Adipocyte (in vitro differentiated cells): ENCODE measurements around the gene PRDM2.

Experiments used
- DNase-seq: peaks from one replicate; pipeline ENCODE4 v3.0.0-alpha.2; 2015; ENCODE audit warnings: low read depth
- H3K27me3 ChIP-seq: replicated peaks from 2 replicates; pipeline ENCODE4 v1.7.0; 2013; ENCODE audit warnings: mild to moderate bottlenecking, low read length, moderate library complexity; ENCODE audit not compliant: control insufficient read depth, insufficient read depth
- H3K36me3 ChIP-seq: 2 replicates; pipeline ENCODE4 v1.7.0; 2013; ENCODE audit warnings: low read length, mild to moderate bottlenecking, moderate library complexity; ENCODE audit not compliant: control insufficient read depth, insufficient read depth, severe bottlenecking
- H3K4me1 ChIP-seq: 2 replicates; pipeline ENCODE4 v1.7.0; 2013; ENCODE audit warnings: mild to moderate bottlenecking, low read length, moderate library complexity; ENCODE audit not compliant: control insufficient read depth, insufficient read depth
- H3K4me3 ChIP-seq: 2 replicates; pipeline ENCODE4 v1.7.0; 2013; ENCODE audit warnings: mild to moderate bottlenecking, low read length, moderate library complexity
- H3K9ac ChIP-seq: 2 replicates; pipeline ENCODE4 v1.7.0; 2013; ENCODE audit warnings: mild to moderate bottlenecking, low read length, moderate library complexity
- H3K9me3 ChIP-seq: 2 replicates; pipeline ENCODE4 v1.7.0; 2013; ENCODE audit warnings: mild to moderate bottlenecking, low read length, moderate library complexity; ENCODE audit not compliant: control insufficient read depth

Gene PRDM2

DNA sequence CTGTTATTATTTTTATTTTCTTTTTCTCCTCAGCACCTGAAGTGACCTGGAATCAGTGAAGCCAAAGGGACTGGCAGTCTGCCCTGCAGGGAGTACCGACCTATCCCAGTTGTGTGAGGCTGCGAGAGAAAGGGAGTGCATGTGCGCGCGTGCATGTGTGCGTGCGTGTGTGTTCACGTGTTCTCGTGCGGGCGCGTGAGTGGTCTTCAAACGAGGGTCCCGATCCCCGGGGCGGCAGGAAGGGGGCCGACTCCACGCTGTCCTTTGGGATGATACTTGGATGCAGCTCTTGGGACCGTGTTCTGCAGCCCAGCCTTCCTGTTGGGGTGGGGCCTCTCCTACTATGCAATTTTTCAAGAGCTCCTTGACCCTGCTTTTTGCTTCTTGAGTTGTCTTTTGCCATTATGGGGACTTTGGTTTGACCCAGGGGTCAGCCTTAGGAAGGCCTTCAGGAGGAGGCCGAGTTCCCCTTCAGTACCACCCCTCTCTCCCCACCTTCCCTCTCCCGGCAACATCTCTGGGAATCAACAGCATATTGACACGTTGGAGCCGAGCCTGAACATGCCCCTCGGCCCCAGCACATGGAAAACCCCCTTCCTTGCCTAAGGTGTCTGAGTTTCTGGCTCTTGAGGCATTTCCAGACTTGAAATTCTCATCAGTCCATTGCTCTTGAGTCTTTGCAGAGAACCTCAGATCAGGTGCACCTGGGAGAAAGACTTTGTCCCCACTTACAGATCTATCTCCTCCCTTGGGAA is 123.3 kb downstream of the PRDM2 start:
- Histone ChIP-seq H3K9ac (no peak overlapping the region), H3K27me3 (peaks cover 15% of the 10 kb centered on the region), H3K4me1 (no peaks in the 10 kb centered on the region), H3K4me3 (no peak overlapping the region), H3K36me3 (no peaks in the 10 kb centered on the region), H3K9me3 (no peaks in the 10 kb centered on the region)
- DNase-seq = no peak

DNA sequence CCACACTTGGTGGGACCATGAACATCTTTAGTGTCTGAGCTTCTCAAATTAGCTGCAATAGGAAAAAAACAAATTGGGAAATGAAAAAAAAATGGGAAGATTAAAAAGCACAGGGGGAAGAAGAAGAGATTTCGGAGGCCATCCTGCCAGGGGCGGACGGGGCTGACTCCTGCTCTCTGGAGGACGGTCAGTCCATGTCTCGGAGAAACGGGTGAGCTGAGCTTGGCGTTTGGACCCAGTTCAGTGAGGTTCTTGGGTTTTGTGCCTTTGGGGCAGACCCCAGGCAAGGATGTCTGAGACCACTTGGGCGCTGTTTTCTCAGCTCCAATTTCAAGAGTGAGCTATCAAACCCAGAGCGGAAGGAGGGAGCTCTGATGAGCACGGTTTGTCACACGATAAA is 123.9 kb downstream of the PRDM2 start:
- no peak for DNase-seq
- Histone ChIP-seq H3K9me3 (no peaks in the 10 kb centered on the region), H3K27me3 (peaks cover 21% of the 10 kb centered on the region), H3K4me1 (no peaks in the 10 kb centered on the region), H3K36me3 (no peaks in the 10 kb centered on the region), H3K9ac (no peak overlapping the region), H3K4me3 (no peak overlapping the region)

DNA sequence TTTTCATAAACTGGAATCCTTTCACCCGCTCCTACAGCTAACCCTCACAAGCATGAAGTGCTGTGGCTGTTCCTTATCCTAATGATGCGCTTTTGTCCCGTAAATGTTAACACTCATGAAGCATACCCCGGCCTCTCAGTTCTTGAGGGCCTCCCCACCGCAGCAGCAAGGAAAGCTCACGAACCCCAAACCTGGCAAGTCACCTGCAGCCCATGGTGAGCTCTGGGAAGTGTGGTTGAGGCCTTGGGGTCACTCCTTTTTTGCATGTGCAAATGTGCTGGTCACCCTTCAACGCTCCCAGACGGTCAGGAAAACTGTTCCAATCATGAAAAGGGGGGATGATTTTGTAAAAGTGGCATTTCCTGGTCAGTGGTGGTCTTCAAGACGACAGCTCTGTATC is 124.6 kb downstream of the PRDM2 start:
- Histone ChIP-seq H3K36me3 (no peaks in the 10 kb centered on the region), H3K27me3 (peaks cover 28% of the 10 kb centered on the region), H3K4me3 (no peak overlapping the region), H3K9ac (no peak overlapping the region), H3K9me3 (no peaks in the 10 kb centered on the region), H3K4me1 (no peaks in the 10 kb centered on the region)
- no peak for DNase-seq

DNA sequence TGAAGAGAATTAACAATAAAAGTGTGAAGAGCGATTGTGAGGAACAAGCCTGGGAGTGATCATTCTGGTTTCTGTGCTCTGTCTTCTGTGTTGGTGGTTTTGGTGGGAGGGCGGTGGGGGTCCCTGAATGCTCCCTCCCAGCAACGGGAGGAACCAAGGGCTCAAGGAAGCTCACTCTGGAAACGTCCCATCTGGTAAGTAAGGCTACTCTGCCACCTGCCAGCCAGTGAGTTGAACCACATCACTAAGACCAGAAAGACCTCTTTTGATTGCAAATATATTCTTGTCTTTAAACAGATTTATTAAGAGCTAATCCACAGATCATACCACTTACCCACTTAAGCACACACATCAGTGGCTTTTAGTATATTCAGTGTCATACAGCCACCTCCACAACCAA is 125.0 kb downstream of the PRDM2 start:
- peak; percentile 4 for DNase-seq
- H3K27me3 ChIP-seq = peaks cover 28% of the 10 kb centered on the region
- no peak overlapping the region for H3K9ac ChIP-seq
- no peak overlapping the region for H3K4me3 ChIP-seq
- H3K4me1 ChIP-seq = no peaks in the 10 kb centered on the region
- no peaks in the 10 kb centered on the region for H3K36me3 ChIP-seq
- H3K9me3 ChIP-seq = no peaks in the 10 kb centered on the region

DNA sequence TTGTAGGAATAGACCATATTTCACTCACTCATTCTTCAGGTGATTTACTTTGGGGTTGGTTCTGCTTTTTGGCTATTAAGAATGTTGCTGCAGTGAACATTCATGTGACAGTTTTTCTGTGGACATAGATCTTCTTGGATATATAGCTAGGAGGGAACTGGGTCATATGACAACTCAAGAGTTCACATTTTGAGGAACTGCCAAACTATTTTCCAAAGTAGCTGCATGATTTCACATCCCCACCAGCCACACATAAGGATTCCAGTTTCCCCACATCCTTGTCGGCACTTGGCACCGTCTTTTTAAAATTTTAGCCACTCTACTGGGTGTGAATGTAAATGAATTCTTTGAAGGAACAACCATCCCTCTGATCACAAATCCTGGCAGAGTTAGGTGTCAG is 126.0 kb downstream of the PRDM2 start:
- peaks cover 28% of the 10 kb centered on the region for H3K27me3 ChIP-seq
- no peaks in the 10 kb centered on the region for H3K9me3 ChIP-seq
- H3K9ac ChIP-seq = no peak overlapping the region
- H3K36me3 ChIP-seq = no peaks in the 10 kb centered on the region
- no peak overlapping the region for H3K4me3 ChIP-seq
- DNase-seq = no peak
- no peaks in the 10 kb centered on the region for H3K4me1 ChIP-seq

DNA sequence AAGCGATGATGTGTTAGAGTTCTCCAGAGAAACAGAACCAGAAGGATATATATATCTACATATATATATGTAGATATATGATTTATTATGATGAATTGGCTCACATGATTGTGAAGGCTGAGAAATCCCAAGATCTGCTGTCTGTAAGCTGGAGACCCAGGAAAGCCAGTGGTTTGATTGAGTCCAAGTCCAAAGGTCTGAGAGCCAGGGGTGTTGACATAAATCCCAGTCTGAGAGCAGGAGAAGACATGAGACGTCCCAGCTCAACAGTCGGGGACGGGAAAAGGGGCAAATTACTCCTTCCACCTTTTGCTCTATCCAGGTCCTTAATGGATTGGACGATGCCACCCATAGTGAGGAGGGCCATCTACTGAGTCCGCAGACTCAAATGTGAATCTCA is 126.6 kb downstream of the PRDM2 start:
- no peaks in the 10 kb centered on the region for H3K9me3 ChIP-seq
- H3K9ac ChIP-seq = no peak overlapping the region
- H3K36me3 ChIP-seq = no peaks in the 10 kb centered on the region
- no peak for DNase-seq
- no peak overlapping the region for H3K4me3 ChIP-seq
- peaks cover 28% of the 10 kb centered on the region for H3K27me3 ChIP-seq
- H3K4me1 ChIP-seq = no peaks in the 10 kb centered on the region

DNA sequence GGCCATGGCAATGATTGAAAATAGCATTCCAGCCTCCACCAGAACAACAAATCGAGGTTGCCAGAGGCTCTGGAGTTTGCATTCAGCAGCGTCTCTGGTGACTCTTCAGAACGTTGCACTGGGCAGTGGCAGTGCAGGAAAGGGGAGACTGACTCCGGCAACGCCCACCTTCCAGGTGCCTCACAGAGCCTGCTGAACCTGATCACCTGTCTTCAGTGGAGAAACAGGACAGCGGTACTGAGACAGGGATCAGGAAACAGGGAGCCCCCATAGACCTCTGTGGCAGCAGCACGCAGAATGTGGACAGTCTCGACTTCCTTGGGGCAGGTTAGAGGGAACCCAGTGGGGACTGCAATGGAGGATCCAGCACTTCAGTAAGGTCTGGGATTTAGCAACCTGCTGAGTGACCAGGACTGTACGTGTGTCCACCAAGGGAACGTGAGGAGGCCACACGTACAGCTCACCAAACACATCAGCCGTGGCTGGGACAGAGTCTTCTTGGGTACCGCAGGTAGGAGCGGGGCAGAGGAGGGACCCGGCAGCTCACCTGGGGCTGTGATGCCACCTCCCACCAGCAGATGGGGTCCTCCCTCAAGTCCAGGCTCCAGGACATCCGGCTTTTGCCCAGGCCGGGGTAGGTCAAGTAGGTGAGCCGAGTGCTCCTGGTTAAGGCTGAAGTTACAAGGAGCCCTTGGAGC is 128.6 kb downstream of the PRDM2 start:
- Histone ChIP-seq H3K36me3 (no peaks in the 10 kb centered on the region), H3K9me3 (no peaks in the 10 kb centered on the region), H3K27me3 (peaks cover 35% of the 10 kb centered on the region), H3K4me1 (no peaks in the 10 kb centered on the region), H3K9ac (no peak overlapping the region), H3K4me3 (no peak overlapping the region)
- DNase-seq = no peak

DNA sequence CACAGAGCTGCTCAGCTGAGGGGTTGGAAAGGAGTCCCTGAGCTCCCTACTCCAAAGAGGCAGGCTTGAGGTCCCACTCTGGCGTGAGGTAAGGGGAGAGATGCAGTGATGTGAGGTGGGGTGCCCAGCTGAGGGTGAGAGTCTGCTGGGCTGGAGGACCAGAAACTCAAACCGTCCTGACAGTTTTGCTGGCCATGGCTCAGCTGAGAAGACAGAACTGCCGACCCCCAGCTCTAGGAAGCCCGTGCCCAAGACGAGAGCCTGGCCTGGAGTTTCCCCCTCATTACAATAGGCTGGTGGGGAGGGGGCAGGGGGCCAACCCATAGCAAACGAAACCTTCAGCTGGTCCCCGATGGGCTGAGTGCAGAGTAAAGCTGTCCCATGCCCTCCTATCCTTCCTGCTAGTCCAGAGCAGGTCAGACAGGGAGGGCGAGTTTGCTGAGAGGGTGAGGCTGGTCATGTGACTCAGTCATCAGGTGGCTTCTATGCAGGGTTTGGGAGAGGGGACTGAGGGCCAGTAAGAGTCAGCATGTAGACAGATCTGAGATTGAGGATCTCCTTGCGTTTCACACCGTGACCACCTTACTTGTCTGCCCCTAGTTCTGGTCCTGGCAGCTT is 129.3 kb downstream of the PRDM2 start:
- Histone ChIP-seq H3K27me3 (peaks cover 36% of the 10 kb centered on the region), H3K4me3 (no peak overlapping the region), H3K36me3 (no peaks in the 10 kb centered on the region), H3K9ac (no peak overlapping the region), H3K9me3 (no peaks in the 10 kb centered on the region), H3K4me1 (no peaks in the 10 kb centered on the region)
- no peak for DNase-seq

DNA sequence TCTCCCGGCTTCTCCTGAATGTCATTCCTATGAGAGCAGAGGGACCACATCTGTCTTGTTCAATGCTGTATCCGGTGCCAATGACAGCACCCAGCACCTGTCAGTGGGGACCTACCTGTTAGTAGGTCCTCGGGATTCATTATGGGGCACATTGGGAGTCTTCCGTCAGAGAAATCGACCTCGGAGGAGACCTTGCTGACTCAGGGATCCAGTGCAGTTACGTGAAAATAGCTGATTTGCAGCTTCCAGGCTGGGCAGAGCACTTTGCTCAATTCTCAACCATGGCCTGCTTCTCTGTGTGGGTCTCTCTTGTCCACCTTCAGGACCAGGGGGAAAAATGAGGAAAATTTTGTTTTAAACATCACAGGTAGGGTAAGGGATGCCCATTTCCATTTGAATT is 130.2 kb downstream of the PRDM2 start:
- Histone ChIP-seq H3K36me3 (no peaks in the 10 kb centered on the region), H3K27me3 (peaks cover 39% of the 10 kb centered on the region), H3K4me3 (no peak overlapping the region), H3K4me1 (no peaks in the 10 kb centered on the region), H3K9me3 (peaks cover under 1% of the 10 kb centered on the region), H3K9ac (no peak overlapping the region)
- DNase-seq = no peak

DNA sequence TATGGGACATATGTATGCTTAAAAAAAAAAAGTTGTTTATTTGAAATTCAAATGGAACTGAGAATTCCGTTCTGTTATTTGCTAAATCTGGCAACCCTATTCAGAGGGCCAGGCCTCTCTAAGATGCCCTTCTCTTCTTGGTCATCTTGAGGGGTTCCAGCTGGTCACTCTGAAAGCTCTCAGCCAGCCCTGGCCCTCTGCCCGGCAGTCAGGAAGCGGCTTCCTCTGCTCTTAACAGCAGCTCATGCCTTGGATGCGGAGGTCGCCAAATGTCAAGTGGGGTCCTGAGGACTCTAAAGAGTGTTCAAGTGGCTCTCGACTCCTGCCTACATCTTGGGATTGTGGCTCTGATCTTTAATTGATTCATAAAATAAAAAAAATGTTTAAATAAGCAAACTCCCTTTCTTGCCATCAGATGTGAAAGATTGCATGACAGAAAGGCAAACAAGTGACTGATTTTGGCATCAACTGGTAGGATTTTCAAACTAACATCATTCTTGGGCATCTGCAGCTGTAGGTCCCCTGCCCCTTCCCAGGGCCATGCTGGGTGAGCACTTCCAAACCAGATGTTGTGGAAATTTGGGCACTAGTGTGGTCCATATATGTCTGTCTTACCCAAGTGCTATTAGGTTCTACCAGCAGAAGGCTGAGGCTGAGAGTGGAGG is 130.8 kb downstream of the PRDM2 start:
- DNase-seq = no peak
- Histone ChIP-seq H3K4me3 (no peak overlapping the region), H3K4me1 (no peaks in the 10 kb centered on the region), H3K9ac (no peak overlapping the region), H3K27me3 (peaks cover 45% of the 10 kb centered on the region), H3K9me3 (peaks cover 6% of the 10 kb centered on the region), H3K36me3 (no peaks in the 10 kb centered on the region)

DNA sequence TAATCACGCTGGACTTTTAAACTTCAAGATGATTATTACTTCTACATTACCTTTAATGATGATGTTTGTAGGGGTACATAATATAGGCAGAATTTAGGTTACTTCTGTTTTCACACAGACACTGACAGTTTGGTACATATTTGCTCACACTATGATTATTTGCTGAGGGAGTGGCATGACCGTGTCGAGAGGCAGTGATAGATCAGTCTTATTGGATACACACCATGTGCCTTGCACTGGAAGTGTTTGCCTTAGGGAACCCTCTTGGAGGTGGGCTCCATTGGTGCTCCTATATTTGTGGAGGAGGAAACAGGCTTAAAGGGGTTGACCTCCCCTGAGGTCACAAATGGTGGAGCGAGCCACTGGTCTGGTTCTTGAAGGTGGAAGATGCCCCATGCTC is 132.1 kb downstream of the PRDM2 start:
- no peaks in the 10 kb centered on the region for H3K36me3 ChIP-seq
- no peak overlapping the region for H3K9ac ChIP-seq
- no peaks in the 10 kb centered on the region for H3K4me1 ChIP-seq
- DNase-seq = no peak
- H3K9me3 ChIP-seq = peaks cover 10% of the 10 kb centered on the region
- H3K4me3 ChIP-seq = no peak overlapping the region
- peaks cover 46% of the 10 kb centered on the region for H3K27me3 ChIP-seq
